Memory B cell (primary cell): ENCODE results near the gene BUB1.

Experiments used
- ATAC-seq: fragments of 150-1000 bp; cut with Tn5 transposase; 2 replicates; pipeline ENCODE4 v1.10.0; 2021; ENCODE audit warnings: low read depth, mild to moderate bottlenecking, moderate library complexity
- DNase-seq, 2 donors: peaks; one replicate each; pipeline ENCODE4 v3.0.0; 2022; ENCODE audit warnings: low spot score in 2 of 2
- H3K27ac Mint-ChIP-seq: one replicate; pipeline ENCODE4 v1.8.0; 2022; ENCODE audit warnings: mild to moderate bottlenecking, moderate library complexity, mixed read lengths
- H3K27me3 Mint-ChIP-seq: one replicate; pipeline ENCODE4 v1.8.0; 2022; ENCODE audit warnings: mixed read lengths
- H3K36me3 Mint-ChIP-seq: one replicate; pipeline ENCODE4 v1.8.0; 2022; ENCODE audit warnings: mild to moderate bottlenecking, mixed read lengths
- H3K4me1 Mint-ChIP-seq: one replicate; pipeline ENCODE4 v1.8.0; 2022; ENCODE audit warnings: mixed read lengths
- H3K4me3 Mint-ChIP-seq: one replicate; pipeline ENCODE4 v1.8.0; 2022; ENCODE audit warnings: mild to moderate bottlenecking, moderate library complexity, mixed read lengths
- H3K9me3 Mint-ChIP-seq: one replicate; pipeline ENCODE4 v1.8.0; 2022; ENCODE audit warnings: mixed read lengths

Gene BUB1

DNA sequence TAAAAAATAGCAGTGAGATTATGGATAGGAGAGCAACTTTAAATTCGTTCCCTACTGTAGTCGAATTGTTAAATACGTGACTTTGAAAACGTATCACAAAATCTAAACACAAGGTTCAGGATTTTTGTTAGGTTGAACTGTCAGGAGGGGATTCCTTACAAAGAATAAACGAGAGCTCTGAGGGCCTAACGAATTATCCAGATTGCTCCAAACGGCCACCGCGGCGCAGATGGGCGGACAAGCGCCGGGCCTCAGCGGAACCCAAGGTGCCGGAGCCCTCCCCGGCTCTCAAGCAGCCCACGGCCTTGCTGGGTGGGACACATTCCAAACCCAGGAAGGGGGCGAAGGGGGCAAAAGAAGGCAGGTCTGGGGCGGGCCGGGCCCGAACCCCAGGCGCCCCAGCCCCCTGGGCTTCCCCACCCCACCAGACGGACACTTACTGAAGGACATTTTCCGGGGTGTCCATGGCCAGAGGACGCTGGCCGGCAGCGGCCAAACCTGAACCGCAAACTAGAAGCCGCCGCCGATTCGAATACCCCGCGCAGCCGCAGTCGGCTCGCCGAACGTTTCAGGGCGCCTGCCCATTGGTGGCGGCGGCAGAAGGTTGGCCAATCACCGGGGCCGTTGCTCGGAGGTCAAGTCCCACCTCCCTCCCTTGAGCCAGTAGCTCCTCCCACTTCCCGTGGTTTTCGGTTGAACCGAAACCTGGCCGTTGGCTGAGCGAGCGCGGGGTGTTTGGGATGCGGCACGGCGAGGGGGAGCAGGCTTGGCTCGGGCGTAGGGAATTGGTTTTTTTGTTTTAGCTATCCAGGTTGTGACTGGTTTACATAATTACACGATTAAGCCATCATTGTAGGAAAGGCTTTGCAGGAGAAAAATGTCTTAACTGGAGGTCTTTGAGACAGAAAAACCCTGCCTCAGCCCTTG lies at the start of gene BUB1:
Gene BUB1, minus strand, starts transcription at position 534 of the 927 bp plus-strand sequence. Its CDS starts 68 bp downstream, at position 466.
- Mint-ChIP-seq H3K27ac (peak within 1 kb of the TSS; percentile 87), H3K9me3 (no peaks in the 10 kb centered on the region), H3K36me3 (no peaks in the 10 kb centered on the region), H3K27me3 (no peaks in the 10 kb centered on the region), H3K4me1 (peaks cover 11% of the 10 kb centered on the region), H3K4me3 (peak within 1 kb of the TSS; percentile 88)
- DNase-seq (peak; percentile 88 to 93), ATAC-seq (peak; percentile 80)

DNA sequence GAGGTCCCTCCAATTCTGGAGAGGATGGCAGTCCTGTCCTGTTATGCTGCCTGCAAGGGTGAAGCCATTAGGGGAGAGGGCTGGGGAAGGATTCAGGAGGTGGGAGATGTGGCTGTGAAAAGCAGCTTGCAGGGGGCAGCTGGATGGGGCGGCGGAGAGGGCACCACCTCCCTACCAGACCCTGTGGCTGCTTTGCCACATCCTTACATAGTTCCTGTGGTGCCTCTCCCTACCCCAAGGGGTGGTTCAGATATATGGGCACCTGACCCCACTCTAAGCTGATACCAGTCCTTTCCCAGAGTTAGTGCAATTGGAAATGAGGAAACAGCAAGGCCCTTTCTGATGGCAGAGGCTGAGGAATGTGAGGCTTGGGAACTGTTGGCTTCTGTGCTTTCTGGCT lies 48.4 kb upstream of the BUB1 start:
- no peak overlapping the region for H3K4me3 Mint-ChIP-seq
- no peaks in the 10 kb centered on the region for H3K36me3 Mint-ChIP-seq
- no peaks in the 10 kb centered on the region for H3K9me3 Mint-ChIP-seq
- peaks cover 26% of the 10 kb centered on the region for H3K27me3 Mint-ChIP-seq
- ATAC-seq = no peak
- peaks cover 7% of the 10 kb centered on the region for H3K4me1 Mint-ChIP-seq
- H3K27ac Mint-ChIP-seq = no peak overlapping the region
- no peak for DNase-seq

DNA sequence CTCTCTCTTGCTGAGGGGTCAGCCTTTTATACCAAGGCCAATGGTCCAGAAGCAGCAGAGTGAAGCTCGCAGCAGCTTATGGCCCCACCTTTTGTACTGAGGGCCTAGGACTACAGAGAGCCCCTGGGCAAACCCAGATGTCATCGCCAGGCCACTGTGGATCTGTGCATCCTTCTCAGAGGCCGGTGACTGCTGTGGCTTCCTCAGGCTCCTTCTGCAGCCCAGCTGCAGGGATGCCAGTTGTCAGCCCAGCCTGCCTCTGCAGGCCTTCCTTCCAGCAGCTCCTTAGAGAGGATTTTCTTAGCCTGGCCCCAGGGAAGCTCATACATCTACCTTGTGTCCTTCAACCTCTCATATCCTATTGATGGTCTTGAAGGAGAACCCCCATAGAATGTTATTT lies 48.0 kb upstream of the BUB1 start:
- DNase-seq = no peak
- no peaks in the 10 kb centered on the region for H3K36me3 Mint-ChIP-seq
- no peaks in the 10 kb centered on the region for H3K9me3 Mint-ChIP-seq
- H3K27me3 Mint-ChIP-seq = peaks cover 24% of the 10 kb centered on the region
- H3K27ac Mint-ChIP-seq = no peak overlapping the region
- H3K4me1 Mint-ChIP-seq = peaks cover 2% of the 10 kb centered on the region
- H3K4me3 Mint-ChIP-seq = no peak overlapping the region
- no peak for ATAC-seq

DNA sequence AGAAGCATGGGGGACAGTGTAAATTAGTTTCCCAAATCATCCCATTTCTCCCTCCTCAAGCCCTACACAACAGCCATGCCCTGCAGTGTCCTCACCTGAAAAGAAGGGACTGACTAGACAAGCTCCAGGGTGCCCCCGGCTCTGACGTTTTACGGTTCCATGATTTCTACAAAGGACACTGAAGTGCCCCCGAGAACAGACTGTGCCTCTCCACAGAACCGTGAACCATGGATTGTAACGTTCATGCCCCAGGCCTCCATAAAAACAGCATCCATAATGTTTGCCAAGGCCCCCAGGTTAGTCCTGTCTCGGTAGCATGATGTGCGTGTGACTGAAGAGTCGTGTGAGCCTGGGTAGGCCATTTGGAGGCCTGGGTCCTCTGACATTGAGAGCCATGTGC lies 47.5 kb upstream of the BUB1 start:
- Mint-ChIP-seq H3K36me3 (no peaks in the 10 kb centered on the region), H3K9me3 (no peaks in the 10 kb centered on the region), H3K27me3 (peaks cover 22% of the 10 kb centered on the region), H3K27ac (no peak overlapping the region), H3K4me3 (no peak overlapping the region), H3K4me1 (no peaks in the 10 kb centered on the region)
- ATAC-seq (no peak), DNase-seq (no peak)

DNA sequence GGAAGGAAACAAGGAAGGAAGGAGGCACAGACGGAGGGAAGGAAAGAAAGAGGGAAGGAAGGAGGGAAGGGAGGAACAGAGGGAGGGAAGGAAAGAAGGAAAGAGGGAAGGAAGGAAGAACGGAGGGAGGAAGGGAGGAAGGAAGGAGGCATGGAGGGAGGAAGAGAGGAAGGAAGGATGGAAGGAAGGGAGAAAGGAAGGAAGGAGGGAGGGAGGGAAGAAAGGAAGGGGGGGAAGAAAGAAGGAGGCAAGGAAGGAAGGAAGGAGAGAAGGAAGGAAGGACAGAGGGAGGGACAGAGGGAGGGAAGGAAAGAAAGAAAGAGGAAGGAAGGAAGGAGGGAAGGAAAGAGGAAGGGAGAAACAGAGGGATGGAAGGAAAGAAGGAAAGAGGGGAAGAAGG lies 47.0 kb upstream of the BUB1 start:
- H3K4me3 Mint-ChIP-seq = no peak overlapping the region
- ATAC-seq = no peak
- H3K9me3 Mint-ChIP-seq = no peaks in the 10 kb centered on the region
- DNase-seq = no peak
- H3K36me3 Mint-ChIP-seq = no peaks in the 10 kb centered on the region
- H3K27ac Mint-ChIP-seq = no peak overlapping the region
- H3K27me3 Mint-ChIP-seq = peaks cover 26% of the 10 kb centered on the region
- H3K4me1 Mint-ChIP-seq = no peaks in the 10 kb centered on the region

DNA sequence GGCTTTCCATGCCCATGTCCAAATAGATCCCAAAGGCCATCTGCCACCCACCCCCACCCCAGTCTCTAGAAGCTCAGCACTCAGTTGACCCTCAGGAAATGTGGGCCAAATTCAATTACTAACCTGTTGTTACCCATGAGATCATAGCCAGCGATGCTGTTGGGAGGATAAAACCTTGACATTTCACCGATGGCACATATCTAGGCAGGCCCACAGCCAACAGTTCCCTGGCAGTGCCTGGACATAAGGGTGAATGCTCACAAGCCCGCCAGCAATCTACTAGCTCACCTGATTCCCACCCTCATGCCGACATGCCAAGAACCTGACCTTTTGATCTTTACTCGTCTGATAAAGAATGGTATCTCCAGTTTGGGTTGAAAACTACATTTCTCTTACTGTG lies 42.7 kb upstream of the BUB1 start:
- H3K4me1 Mint-ChIP-seq = no peaks in the 10 kb centered on the region
- DNase-seq (no peak), ATAC-seq (no peak)
- H3K27ac Mint-ChIP-seq = no peak overlapping the region
- no peaks in the 10 kb centered on the region for H3K36me3 Mint-ChIP-seq
- H3K9me3 Mint-ChIP-seq = no peaks in the 10 kb centered on the region
- H3K4me3 Mint-ChIP-seq = no peak overlapping the region
- peaks cover 23% of the 10 kb centered on the region for H3K27me3 Mint-ChIP-seq

DNA sequence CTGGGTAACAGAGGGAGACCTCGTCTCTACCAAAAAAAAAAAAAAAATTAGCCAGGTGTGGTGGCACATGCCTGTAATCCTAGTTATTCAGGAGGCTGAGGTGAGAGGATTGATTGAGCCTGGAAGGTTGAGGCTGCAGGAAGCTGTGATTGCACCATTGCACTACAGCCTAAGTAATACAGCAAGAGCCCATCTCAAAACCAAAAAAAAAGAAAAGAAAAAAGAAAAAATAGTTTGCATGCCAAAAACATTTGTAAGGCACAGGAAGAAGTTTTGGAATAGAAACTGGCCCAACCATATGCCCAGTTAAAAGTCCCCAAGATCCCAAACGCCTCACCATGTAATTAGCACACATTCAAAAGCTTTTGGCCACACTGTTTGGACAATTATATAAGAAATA lies 41.1 kb upstream of the BUB1 start:
- no peak overlapping the region for H3K27ac Mint-ChIP-seq
- H3K9me3 Mint-ChIP-seq = no peaks in the 10 kb centered on the region
- no peak for ATAC-seq
- no peak overlapping the region for H3K4me3 Mint-ChIP-seq
- H3K36me3 Mint-ChIP-seq = no peaks in the 10 kb centered on the region
- no peak for DNase-seq
- H3K4me1 Mint-ChIP-seq = no peaks in the 10 kb centered on the region
- H3K27me3 Mint-ChIP-seq = peaks cover 17% of the 10 kb centered on the region

DNA sequence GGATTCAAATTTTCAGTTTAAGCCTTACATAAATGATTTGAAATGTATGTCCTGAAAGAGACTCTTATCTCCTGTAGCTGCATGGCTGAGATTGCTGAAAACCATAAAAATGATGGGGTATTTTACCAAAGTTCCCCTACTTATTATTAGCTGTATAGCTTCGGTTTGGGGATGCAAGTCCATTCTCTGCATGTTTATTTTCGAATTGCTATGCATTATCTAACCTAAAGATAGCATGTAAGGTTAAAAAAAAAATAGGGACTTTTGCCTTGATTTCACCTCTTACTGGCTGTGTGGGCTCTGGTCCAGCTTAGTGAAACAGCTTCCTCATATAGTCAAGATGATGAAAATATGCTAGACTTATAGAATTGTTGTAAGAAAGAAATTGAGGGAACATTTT lies 40.5 kb upstream of the BUB1 start:
- no peak for ATAC-seq
- H3K27me3 Mint-ChIP-seq = peaks cover 19% of the 10 kb centered on the region
- no peaks in the 10 kb centered on the region for H3K4me1 Mint-ChIP-seq
- H3K36me3 Mint-ChIP-seq = no peaks in the 10 kb centered on the region
- no peak for DNase-seq
- no peaks in the 10 kb centered on the region for H3K9me3 Mint-ChIP-seq
- H3K27ac Mint-ChIP-seq = no peak overlapping the region
- no peak overlapping the region for H3K4me3 Mint-ChIP-seq

DNA sequence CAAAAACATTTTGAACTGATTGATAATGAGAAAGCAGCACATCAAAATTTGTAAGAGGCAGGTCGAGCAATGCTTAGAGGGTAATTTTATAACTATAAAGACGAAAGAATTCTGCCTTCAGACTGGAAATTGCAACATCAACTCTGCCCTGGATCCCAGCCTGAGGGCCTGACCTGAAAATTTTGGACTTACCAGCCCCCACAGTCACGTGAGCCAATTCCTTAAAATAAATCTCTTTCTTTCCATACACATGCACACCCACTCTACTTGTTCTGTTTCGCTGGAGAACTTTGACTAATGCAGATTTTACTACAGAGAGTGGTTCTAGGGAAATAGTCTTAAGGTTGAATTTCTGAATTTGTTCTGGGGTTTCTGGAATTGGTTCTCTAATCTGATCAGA lies 39.9 kb upstream of the BUB1 start:
- DNase-seq (no peak), ATAC-seq (no peak)
- no peaks in the 10 kb centered on the region for H3K36me3 Mint-ChIP-seq
- H3K4me1 Mint-ChIP-seq = no peaks in the 10 kb centered on the region
- peaks cover 1% of the 10 kb centered on the region for H3K9me3 Mint-ChIP-seq
- no peak overlapping the region for H3K27ac Mint-ChIP-seq
- peaks cover 22% of the 10 kb centered on the region for H3K27me3 Mint-ChIP-seq
- no peak overlapping the region for H3K4me3 Mint-ChIP-seq

DNA sequence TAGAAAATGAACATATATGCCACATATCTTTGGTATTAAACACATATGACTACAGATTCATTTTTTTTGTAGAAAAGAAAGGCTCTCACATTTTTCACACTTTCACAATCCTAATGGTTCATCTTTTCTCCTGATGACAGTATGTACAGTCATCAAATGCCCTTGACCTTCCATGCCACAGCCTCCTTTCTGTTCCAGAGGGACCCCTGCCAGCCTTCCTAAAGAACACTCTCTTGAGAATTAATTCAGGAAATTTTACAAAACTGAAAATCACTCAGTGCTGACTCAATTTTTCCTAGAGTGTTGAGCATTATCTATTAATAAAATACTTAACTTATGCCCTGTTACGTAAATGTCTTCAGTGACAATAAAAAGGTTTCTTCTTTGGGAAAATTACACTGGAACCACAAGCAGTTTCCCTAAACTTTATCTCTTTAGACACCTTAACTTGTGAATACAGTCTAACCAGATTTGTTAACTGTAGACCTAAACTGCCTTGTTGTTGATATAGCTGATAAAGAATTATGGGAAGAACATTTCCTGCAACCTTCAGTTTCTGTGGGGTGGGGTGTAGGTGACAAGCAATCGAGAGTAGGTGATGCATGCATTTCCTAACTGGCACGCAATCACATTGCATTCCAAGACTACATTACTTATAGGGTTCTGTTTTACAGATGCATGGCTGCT lies 39.2 kb upstream of the BUB1 start:
- Mint-ChIP-seq H3K4me3 (no peak overlapping the region), H3K27ac (no peak overlapping the region), H3K36me3 (no peaks in the 10 kb centered on the region), H3K9me3 (peaks cover 1% of the 10 kb centered on the region), H3K4me1 (no peaks in the 10 kb centered on the region), H3K27me3 (peaks cover 27% of the 10 kb centered on the region)
- ATAC-seq (no peak), DNase-seq (no peak)

DNA sequence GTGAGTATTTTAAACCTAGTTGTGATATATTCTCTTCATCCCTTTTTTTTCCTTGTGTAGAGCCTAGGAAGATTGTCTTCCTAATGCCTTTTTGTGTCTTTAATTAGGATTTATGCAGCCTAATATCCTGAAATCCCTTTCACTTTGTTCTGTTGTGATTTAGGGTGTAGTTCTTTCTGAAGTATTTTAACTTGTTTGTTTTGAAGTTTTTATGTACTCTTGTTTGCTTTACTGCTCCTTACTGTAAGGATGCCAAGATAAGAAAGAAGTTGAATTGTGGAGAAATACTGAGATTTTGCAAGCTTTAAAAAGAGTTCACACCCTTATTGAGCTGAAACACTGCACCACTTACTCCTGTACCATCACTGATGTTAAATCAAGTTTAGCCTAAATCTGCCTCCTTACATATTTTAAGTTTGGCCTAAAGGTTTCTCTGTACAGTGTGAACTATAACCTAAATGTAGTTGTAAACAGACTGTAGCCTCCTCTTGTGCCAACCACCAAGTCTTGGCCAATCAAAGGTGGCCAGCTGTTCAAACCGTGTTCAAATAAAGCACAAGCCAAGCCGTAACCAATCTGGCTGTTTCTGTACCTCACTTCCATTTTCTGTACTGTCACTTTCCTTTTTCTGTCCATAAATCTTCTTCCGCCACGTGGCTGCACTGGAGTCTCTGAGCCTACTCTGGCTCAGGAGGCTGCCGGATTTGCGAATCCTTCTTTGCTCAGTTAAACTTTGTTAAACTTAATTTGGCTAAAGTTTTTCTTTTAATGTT lies 36.8 kb upstream of the BUB1 start:
- no peak overlapping the region for H3K27ac Mint-ChIP-seq
- H3K4me1 Mint-ChIP-seq = no peaks in the 10 kb centered on the region
- no peaks in the 10 kb centered on the region for H3K36me3 Mint-ChIP-seq
- ATAC-seq (no peak), DNase-seq (no peak)
- H3K27me3 Mint-ChIP-seq = peaks cover 25% of the 10 kb centered on the region
- H3K4me3 Mint-ChIP-seq = no peak overlapping the region
- H3K9me3 Mint-ChIP-seq = peaks cover 1% of the 10 kb centered on the region

DNA sequence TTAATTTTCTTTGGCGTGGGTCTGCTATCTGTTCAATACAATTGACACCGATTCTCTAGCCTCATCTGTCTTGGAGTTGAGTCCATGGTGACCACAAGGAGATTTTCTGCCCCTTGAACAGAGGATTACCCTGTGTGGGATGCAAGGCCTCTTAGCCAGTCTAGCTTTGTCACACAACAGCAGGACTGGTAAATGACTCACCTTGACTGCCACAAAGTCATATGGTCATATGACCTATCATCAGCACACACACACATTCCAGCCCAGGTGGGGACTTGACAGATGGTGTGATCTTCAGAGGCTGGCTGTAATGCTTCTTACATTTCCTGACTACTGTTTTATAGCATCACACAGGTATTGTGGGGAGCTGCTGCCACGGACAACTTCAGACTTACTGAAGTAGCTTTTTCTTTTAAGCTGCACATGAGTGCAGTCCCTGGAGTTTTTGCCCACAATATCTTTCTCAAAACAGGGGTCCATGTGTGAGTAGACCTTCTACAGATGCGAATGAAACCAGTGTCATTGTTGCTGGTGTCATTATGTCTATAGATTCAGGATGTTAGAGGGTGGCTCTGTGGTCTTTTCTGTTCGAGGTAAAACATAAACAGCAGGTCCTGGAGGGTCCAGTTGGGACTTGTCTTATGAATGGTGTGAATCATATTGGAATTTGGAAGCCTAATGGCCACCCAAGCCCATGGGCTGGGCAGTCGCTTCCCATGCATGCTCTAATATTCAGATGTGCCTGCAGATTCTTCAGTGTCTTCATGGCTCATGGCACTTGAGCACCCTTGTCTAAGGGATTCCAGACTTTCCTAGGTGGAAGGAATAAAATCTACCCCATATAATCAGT lies 35.9 kb upstream of the BUB1 start:
- Mint-ChIP-seq H3K27ac (no peak overlapping the region), H3K9me3 (peaks cover 1% of the 10 kb centered on the region), H3K4me1 (no peaks in the 10 kb centered on the region), H3K4me3 (no peak overlapping the region), H3K36me3 (no peaks in the 10 kb centered on the region), H3K27me3 (peaks cover 24% of the 10 kb centered on the region)
- ATAC-seq = no peak
- DNase-seq = no peak

DNA sequence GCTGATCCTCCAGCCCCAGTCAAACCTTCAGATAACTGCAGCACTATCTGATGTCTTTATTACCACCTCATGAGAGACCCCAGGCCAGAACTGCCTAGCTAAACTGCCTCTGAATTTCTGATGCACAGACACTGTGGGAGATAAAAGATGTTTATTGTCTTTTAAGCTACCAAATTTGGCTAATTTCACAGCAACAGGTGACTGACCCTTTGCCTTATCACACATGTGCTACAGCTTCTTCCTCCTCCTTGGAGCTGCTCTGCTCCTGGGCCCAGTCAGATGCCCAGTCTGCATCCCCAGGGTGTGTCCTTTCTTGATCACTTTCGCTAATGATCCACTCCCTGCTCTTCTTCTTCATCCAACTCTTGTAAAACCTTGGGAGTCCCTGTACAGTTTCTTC lies 34.9 kb upstream of the BUB1 start:
- no peaks in the 10 kb centered on the region for H3K36me3 Mint-ChIP-seq
- peaks cover 24% of the 10 kb centered on the region for H3K27me3 Mint-ChIP-seq
- ATAC-seq (no peak), DNase-seq (no peak)
- no peak overlapping the region for H3K27ac Mint-ChIP-seq
- no peak overlapping the region for H3K4me3 Mint-ChIP-seq
- H3K4me1 Mint-ChIP-seq = no peaks in the 10 kb centered on the region
- H3K9me3 Mint-ChIP-seq = peaks cover 1% of the 10 kb centered on the region
